ENCODE data around the gene PLSCR5.

DNA sequence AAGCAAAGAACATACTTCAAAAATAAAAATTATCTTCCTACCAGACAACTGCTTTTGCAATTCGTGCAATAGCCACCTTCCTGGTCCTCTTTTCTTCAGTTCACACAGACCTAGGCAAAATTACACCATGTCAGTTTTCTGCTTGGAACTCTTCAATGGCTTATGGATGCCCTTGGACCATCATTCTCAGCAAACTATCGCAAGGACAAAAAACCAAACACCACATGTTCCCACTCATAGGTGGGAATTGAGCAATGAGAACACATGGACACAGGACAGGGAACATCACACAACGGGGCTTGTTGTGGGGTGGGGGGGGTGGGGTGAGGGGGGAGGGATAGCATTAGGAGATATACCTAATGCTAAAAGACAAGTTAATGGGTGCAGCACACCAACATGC is 29.2 kb upstream of the PLSCR5 start:
- TF ChIP-seq CTCF (IDR thresholded peaks at IDR 0.05; ENCODE audit: extremely low read depth in 1 of 2, insufficient read depth in 1 of 2, low read depth in 1 of 2, low read length in 2 of 2) (no peak), POLR2A (IDR thresholded peaks at IDR 0.05; ENCODE audit: low read depth, low read length) (no peak)
- TF ChIP-seq, protein P1, sequence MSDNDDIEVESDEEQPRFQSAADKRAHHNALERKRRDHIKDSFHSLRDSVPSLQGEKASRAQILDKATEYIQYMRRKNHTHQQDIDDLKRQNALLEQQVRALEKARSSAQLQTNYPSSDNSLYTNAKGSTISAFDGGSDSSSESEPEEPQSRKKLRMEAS (IDR thresholded peaks at IDR 0.05; ENCODE audit: insufficient read depth, insufficient read length) = no peak

Data from endothelial cell of umbilical vein (primary cell).